Right lobe of liver (tissue), 6 donors: ENCODE data around the gene ABT1. TPM values are rescaled to one million over a fixed set of nuclear protein-coding genes. Genes with fewer than 3 reads are reported as not detected.

Experiments
- ATAC-seq, 4 donors: fragments of 200-7000 bp; cut with Tn5 transposase; one replicate each; pipeline ENCODE4 v1.9.1; 2020; ENCODE audit warnings: mild to moderate bottlenecking in 4 of 4, moderate library complexity in 4 of 4
- DNase-seq, 3 donors: peaks; one replicate each; pipeline ENCODE4 v3.0.0-alpha.2; 2020
- H3K27ac ChIP-seq, 3 donors: fragments of 200-600 bp; one replicate each; pipeline ENCODE4 v1.8.0; 2022
- H3K27me3 ChIP-seq, 2 donors: fragments of 200-600 bp; one replicate each; pipeline ENCODE4 v1.8.0; 2022
- H3K36me3 ChIP-seq, 4 donors: fragments of 200-600 bp; sonication (generic) in 1 of 4; one replicate each; pipeline versions ENCODE4 v1.5.1 to v1.8.0; 2017 to 2022; ENCODE audit warnings: control low read depth in 1 of 4
- H3K4me1 ChIP-seq, 4 donors: fragments of 200-600 bp; sonication (generic) in 1 of 4; one replicate each; pipeline versions ENCODE4 v1.5.1 to v1.8.0; 2017 to 2022; ENCODE audit warnings: control low read depth in 1 of 4
- H3K4me3 ChIP-seq, 3 donors: fragments of 200-600 bp; one replicate each; pipeline ENCODE4 v1.8.0; 2022
- H3K9me3 ChIP-seq, 4 donors: fragments of 200-600 bp; sonication (generic) in 1 of 4; one replicate each; pipeline versions ENCODE4 v1.5.1 to v1.8.0; 2017 to 2022; ENCODE audit warnings: control low read depth in 1 of 4
- POLR2A ChIP-seq: fragments of 450-650 bp; IDR thresholded peaks from one replicate; pipeline ENCODE4 v1.6.1; 2017; ENCODE audit warnings: antibody characterized with exemption, mild to moderate bottlenecking
- WGBS: methylation state at CpG from one replicate; pipeline ENCODE4 v1.1.6; 2018; ENCODE audit warnings: low coverage, low lambda C conversion rate; ENCODE audit not compliant: insufficient coverage; ENCODE audit errors: missing lambda C conversion rate; 5-methylcytosine and 5-hydroxymethylcytosine counted together
- intact Hi-C, 2 donors: fragments of 100-400 bp; cut with DNase I; formaldehyde crosslinking; loops; one replicate each; pipeline versions ENCODE4 v1.11.2 to v1.14.1; 2022
- total RNA-seq, 6 experiments: library from RNA; depleted of rRNA in 2 of 6; stranded (reverse); fragments of >200 nt in 2 of 6; fragmentation: NEBNext Ultra II Directional in 3 of 6; extraction: Animal tissue kit (Norgen Biotek cat#: 25700) in 3 of 6; gene quantifications; one replicate each; pipeline versions ENCODE4 v1.1.0 to v1.2.4, GENCODE V29; 2016 to 2023
- TF ChIP-seq, protein P1 (sequence below), 4 donors: fragments of 200-600 bp in 3 of 4; fragments of 450-650 bp in 1 of 4; IDR thresholded peaks; one replicate each; pipeline versions ENCODE4 v1.5.1 to v1.8.0; 2016 to 2022; ENCODE audit warnings: antibody characterized with exemption in 4 of 4, mild to moderate bottlenecking in 2 of 4
- donor health status: DM: no; HTN: yes; CAD: no.
- donor health status: DM: no; HTN: no; CAD: no.
- donor health status: DM: no; HTN: no; CAD: no.
- donor health status: DM: no; HTN: yes; CAD: no.
- donor health status: DM: no; HTN: yes; CAD: no.

The ABT1 gene
- total RNA-seq, 6 experiments from 2014 or later = 5.0 to 9.2 (median 7.0) TPM

DNA sequence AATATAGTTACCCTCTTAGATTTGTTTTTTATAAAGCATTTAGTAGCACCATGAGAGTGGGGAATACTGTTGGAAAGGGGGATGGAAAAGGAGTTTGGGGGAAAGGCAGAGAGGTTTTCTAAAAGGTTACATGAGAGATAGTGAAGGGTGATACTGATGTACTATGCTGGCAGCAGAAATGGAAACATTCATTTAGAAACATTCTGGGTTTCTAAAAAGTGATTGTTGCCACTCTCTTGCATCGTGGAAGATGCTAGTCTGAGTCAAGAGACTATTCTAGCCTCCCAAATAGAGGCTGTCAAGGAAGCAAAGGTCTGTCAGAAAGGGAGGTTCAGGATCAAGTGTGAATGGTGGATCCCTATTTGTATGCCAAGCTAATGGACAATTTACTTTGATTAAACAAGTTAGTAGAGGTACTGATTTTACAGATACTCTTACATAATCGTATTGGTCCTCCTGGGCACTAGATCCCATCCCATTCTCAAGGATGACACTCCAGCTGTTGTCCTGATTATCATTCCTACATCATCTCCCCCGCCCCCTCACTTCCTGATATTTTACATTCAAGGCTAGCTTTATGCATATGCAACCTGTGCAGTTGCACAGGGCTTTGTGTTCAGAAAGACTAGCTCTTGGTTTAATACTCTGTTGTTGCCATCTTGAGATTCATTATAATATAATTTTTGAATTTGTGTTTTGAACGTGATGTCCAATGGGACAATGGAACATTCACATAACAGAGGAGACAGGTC is 15.4 kb upstream of the ABT1 start:
- ATAC-seq = no peak
- H3K9me3 ChIP-seq = no peaks in the 10 kb centered on the region
- TF ChIP-seq POLR2A = no peak
- TF ChIP-seq, protein P1, sequence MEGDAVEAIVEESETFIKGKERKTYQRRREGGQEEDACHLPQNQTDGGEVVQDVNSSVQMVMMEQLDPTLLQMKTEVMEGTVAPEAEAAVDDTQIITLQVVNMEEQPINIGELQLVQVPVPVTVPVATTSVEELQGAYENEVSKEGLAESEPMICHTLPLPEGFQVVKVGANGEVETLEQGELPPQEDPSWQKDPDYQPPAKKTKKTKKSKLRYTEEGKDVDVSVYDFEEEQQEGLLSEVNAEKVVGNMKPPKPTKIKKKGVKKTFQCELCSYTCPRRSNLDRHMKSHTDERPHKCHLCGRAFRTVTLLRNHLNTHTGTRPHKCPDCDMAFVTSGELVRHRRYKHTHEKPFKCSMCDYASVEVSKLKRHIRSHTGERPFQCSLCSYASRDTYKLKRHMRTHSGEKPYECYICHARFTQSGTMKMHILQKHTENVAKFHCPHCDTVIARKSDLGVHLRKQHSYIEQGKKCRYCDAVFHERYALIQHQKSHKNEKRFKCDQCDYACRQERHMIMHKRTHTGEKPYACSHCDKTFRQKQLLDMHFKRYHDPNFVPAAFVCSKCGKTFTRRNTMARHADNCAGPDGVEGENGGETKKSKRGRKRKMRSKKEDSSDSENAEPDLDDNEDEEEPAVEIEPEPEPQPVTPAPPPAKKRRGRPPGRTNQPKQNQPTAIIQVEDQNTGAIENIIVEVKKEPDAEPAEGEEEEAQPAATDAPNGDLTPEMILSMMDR (IDR thresholded peaks at IDR 0.05) = no peak
- DNase-seq = no peak
- no peak overlapping the region for H3K27ac ChIP-seq
- WGBS = 31% methylated on average over 4 of the region's 4 CpGs
- H3K4me3 ChIP-seq = no peak overlapping the region
- intact Hi-C loops = no loop called here
- no peaks in the 10 kb centered on the region for H3K36me3 ChIP-seq
- peaks cover 0 to 3% (median 0%) of the 10 kb centered on the region in 4 donors for H3K4me1 ChIP-seq
- peaks cover 0 to 15% of the 10 kb centered on the region in 2 donors for H3K27me3 ChIP-seq

DNA sequence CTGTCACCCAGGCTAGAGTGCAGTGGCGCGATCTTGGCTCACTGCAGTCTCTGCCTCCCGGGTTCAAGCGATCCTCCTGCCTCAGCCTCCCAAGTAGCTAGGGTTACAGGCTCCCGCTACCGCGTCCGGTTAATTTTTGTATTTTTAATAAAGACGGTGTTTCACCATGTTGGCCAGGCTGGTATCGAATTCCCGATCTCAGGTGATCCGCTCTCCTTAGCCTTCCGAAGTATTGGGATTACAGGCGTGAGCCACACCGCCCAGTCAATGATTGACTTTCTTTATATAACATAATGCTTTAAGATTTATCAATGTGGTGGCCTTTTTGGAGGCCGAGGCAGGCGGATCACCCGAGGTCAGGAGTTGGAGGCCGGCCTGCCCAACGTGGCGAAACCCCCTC is 7.8 kb upstream of the ABT1 start:
- DNase-seq (no peak), ATAC-seq (no peak)
- 80% methylated on average over 13 of the region's 21 CpGs for WGBS
- Histone ChIP-seq H3K9me3 (peaks cover 0 to 2% (median 0%) of the 10 kb centered on the region in 4 donors), H3K27me3 (peaks cover 6 to 21% of the 10 kb centered on the region in 2 donors), H3K4me3 (no peak overlapping the region), H3K4me1 (no peaks in the 10 kb centered on the region), H3K27ac (no peak overlapping the region), H3K36me3 (no peaks in the 10 kb centered on the region)
- intact Hi-C loops = no loop called here
- TF ChIP-seq, protein P1 (IDR thresholded peaks at IDR 0.05) = no peak
- TF ChIP-seq POLR2A = no peak

DNA sequence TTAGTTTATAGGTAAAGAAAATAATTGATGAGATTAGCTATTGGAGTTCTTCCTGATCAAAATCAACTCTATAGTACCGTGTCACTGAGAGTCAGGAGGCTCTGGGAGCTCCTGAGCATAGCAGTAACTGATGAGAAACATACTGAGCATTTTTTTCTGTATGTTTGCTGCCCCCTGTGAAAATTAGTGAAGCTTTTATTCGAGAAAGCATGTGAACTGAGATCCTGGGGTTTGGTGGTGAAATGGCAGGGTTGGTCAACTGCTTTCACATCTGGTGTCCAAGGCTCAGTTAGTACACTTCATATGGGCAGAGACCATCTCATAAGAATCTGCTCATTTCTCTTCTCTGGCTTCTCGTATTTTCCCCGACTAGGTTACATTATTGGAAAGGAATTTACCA is 4.1 kb upstream of the ABT1 start:
- WGBS = 52% methylated on average over 4 of the region's 4 CpGs
- Histone ChIP-seq H3K4me3 (no peak overlapping the region), H3K27ac (no peak overlapping the region), H3K4me1 (peaks cover 0 to 4% (median under 1%) of the 10 kb centered on the region in 4 donors), H3K27me3 (peaks cover 6 to 11% of the 10 kb centered on the region in 2 donors), H3K9me3 (peaks cover 0 to 2% (median 0%) of the 10 kb centered on the region in 4 donors), H3K36me3 (no peaks in the 10 kb centered on the region)
- TF ChIP-seq POLR2A = no peak
- TF ChIP-seq, protein P1 (IDR thresholded peaks at IDR 0.05) = no peak
- ATAC-seq (no peak), DNase-seq (no peak)
- intact Hi-C loops = loop anchor here in 1 of 2 donors (5.0 kb wide), 1 partner anchor 250 kb away; no protein-coding TSS in a partner anchor

DNA sequence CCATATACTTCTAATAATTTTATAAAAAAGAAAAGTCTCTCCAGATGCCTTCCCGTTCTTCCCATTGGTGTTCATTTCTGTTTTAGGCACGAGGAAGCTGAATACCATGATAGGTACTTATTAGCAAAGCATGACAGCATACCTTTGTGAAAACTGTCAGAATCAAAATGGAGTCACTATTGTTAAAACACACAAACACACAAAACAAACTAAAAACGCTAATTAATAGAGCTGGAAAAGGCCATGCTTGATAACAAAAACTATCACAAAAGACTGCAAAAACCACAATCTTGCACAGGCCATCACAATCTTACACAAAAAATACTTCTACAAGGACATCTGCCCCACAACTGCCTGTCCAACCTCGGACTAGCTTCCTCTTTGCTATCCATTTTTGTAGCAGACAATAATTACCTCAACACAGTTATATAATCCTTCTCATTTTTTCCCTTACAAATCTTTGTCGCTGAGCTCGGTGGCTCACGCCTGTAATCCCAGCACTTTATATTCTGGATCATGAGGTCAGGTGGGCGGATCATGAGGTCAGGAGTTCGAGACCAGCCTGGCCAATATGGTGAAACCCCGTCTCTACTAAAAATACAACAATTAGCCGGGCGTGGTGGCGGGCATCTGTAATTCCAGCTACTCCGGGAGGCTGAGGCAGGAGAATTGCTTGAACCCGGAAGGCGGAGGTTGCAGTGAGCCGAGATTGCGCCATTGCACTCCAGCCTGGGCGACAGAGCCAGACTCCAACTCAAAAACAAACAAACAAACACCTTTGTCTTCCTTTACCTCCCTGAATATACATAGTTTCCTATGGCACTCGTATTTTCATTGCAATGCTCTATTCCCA is 3.2 kb upstream of the ABT1 start:
- TF ChIP-seq, protein P1 (IDR thresholded peaks at IDR 0.05) = no peak
- TF ChIP-seq POLR2A = no peak
- Histone ChIP-seq H3K27ac (no peak overlapping the region), H3K9me3 (peaks cover 0 to 2% (median 0%) of the 10 kb centered on the region in 4 donors), H3K36me3 (peaks cover 0 to 5% (median under 1%) of the 10 kb centered on the region in 4 donors), H3K27me3 (peaks cover 6 to 11% of the 10 kb centered on the region in 2 donors), H3K4me1 (peaks cover 0 to 9% (median 2%) of the 10 kb centered on the region in 4 donors), H3K4me3 (no peak overlapping the region)
- ATAC-seq (no peak), DNase-seq (no peak)
- intact Hi-C loops = loop anchor here in 1 of 2 donors (5.0 kb wide), 1 partner anchor 251 kb away; no protein-coding TSS in a partner anchor
- WGBS = 39% methylated on average over 18 of the region's 20 CpGs
